K562 (cell line): Measurements from ENCODE around the gene KRTAP19-4. TPM values are rescaled to one million over a fixed set of nuclear protein-coding genes. Genes with fewer than 3 reads are reported as not detected.

ENCODE experiments used
- ATAC-seq: fragments of 200-7000 bp; cut with Tn5 transposase; 3 replicates; pipeline ENCODE4 v1.9.1; 2020; ENCODE audit warnings: moderate library complexity
- BruUV-seq: library from RNA; stranded (reverse); fragments of 400-500 nt; replicated peaks from 2 replicates; lab custom pipeline; 2021; lab: Mats Ljungman, UMichigan
- CTCF ChIA-PET: fragments of 300-600 bp; formaldehyde crosslinking; extraction: SDS; loops from one replicate; lab custom pipeline; 2021; ENCODE audit warnings: low intra/inter-chr PET ratio; lab: Yijun Ruan, JAX
- POLR2A ChIA-PET: fragments of 300-600, 350-650 bp; sonication (Branson Sonifier 250); formaldehyde crosslinking; extraction: SDS; loops from one replicate; lab custom pipeline; 2021; ENCODE audit warnings: antibody characterized with exemption, inconsistent platforms; lab: Yijun Ruan, JAX
- DNase-seq, 4 experiments: peaks; one replicate each; pipeline versions ENCODE4 v3.0.0 to v3.0.0-alpha.2; 2011 to 2018; ENCODE audit warnings: low spot score in 3 of 4, mixed read lengths in 3 of 4; ENCODE audit errors: extremely low read depth in 1 of 4
- FAIRE-seq: peaks from 2 replicates; lab custom pipeline; 2011; peaks lifted over from hg19 to GRCh38; lab: Jason Lieb, UNC
- H2AFZ ChIP-seq: 2 replicates; pipeline ENCODE4 v1.6.0; 2011; ENCODE audit warnings: low read depth, low read length, control low read depth, inconsistent platforms
- H3K27ac ChIP-seq: fragments of 200-600 bp; 3 replicates; pipeline ENCODE4 v1.8.0; 2011; ENCODE audit warnings: low read depth, mild to moderate bottlenecking, control low read depth, inconsistent platforms, low read length, moderate library complexity, mixed read lengths; ENCODE audit errors: extremely low read depth
- H3K27me3 ChIP-seq, 2 experiments: fragments of 300-600 bp in 1 of 2; 2 replicates in 1 of 2; 3 replicates in 1 of 2; pipeline versions ENCODE4 v1.6.0 to v1.8.0; 2011; ENCODE audit warnings: inconsistent platforms in 2 of 2, low read length in 2 of 2, mild to moderate bottlenecking in 1 of 2, mixed read lengths in 1 of 2, moderate library complexity in 1 of 2; ENCODE audit not compliant: control insufficient read depth in 2 of 2, insufficient read depth in 2 of 2
- H3K36me3 ChIP-seq: fragments of 300-600 bp; 3 replicates; pipeline ENCODE4 v1.8.0; 2011; ENCODE audit warnings: mild to moderate bottlenecking, low read length, inconsistent platforms; ENCODE audit not compliant: control insufficient read depth, insufficient read depth
- H3K4me1 ChIP-seq, 2 experiments: fragments of 200-600 bp in 1 of 2; replicated peaks in 1 of 2; 2 replicates in 1 of 2; 3 replicates in 1 of 2; pipeline versions ENCODE4 v1.5.1 to v1.8.0; 2011; ENCODE audit warnings: inconsistent platforms in 2 of 2, low read length in 2 of 2, mild to moderate bottlenecking in 1 of 2, mixed read lengths in 1 of 2, moderate library complexity in 1 of 2; ENCODE audit not compliant: control insufficient read depth in 2 of 2, insufficient read depth in 2 of 2
- H3K4me2 ChIP-seq: 2 replicates; pipeline ENCODE4 v1.6.1; 2011; ENCODE audit warnings: low read length, control low read depth, inconsistent platforms, mixed read lengths; ENCODE audit not compliant: insufficient read depth
- H3K4me3 ChIP-seq: fragments of 200-600 bp; sonication (generic), shearing (Covaris generic); 2 replicates; pipeline ENCODE4 v1.5.1; 2016; ENCODE audit warnings: control low read depth, inconsistent platforms
- H3K79me2 ChIP-seq: fragments of 200-600 bp; 3 replicates; pipeline ENCODE4 v1.8.0; 2011; ENCODE audit warnings: low read length, inconsistent platforms; ENCODE audit not compliant: control insufficient read depth, insufficient read depth
- H3K9ac ChIP-seq, 2 experiments: 2 replicates each; pipeline versions ENCODE4 v1.6.0 to v1.6.1; 2011; ENCODE audit warnings: low read depth in 2 of 2, low read length in 2 of 2, control low read depth in 1 of 2, inconsistent platforms in 1 of 2, mild to moderate bottlenecking in 1 of 2, mixed read lengths in 1 of 2; ENCODE audit not compliant: insufficient read depth in 1 of 2
- H3K9me1 ChIP-seq: one replicate; pipeline ENCODE4 v1.6.0; 2011; ENCODE audit warnings: inconsistent platforms, mild to moderate bottlenecking, low read length, moderate library complexity; ENCODE audit not compliant: control insufficient read depth, insufficient read depth
- H3K9me3 ChIP-seq: replicated peaks from 2 replicates; pipeline ENCODE4 v1.5.1; 2011; ENCODE audit warnings: low read depth, low read length, inconsistent platforms; ENCODE audit not compliant: control insufficient read depth, insufficient read depth
- H4K20me1 ChIP-seq: replicated peaks from 2 replicates; pipeline ENCODE4 v1.6.1; 2011; ENCODE audit warnings: low read length, inconsistent platforms, mixed read lengths; ENCODE audit not compliant: control insufficient read depth, insufficient read depth
- CREB1 ChIP-seq, 2 experiments: sonication (generic) in 1 of 2; formaldehyde crosslinking in 1 of 2; IDR thresholded peaks; 2 replicates each; pipeline versions ENCODE4 v1.6.1 to v1.8.0; 2012 to 2022; ENCODE audit warnings: inconsistent platforms in 1 of 2, mild to moderate bottlenecking in 1 of 2, missing genetic modification reagents in 1 of 2, moderate library complexity in 1 of 2
- FOSL1 ChIP-seq: fragments of 200-800 bp; sonication (Bioruptor generic); conservative IDR thresholded peaks from 2 replicates; pipeline ENCODE4 v1.6.1; 2016; ENCODE audit warnings: missing genetic modification characterization, missing compliant biosample characterization
- GATAD2B ChIP-seq: fragments of 450-650 bp; IDR thresholded peaks from 2 replicates; pipeline ENCODE4 v1.6.1; 2017; ENCODE audit warnings: mild to moderate bottlenecking, borderline replicate concordance
- HCFC1 ChIP-seq: IDR thresholded peaks from 2 replicates; pipeline ENCODE4 v1.6.1; 2012; ENCODE audit warnings: low read depth, low read length, improper control_type of control experiment
- IFI16 ChIP-seq: fragments of 250-450 bp; sonication (Bioruptor Pico); IDR thresholded peaks from 2 replicates; pipeline ENCODE4 v2.1.2; 2022; ENCODE audit warnings: mild to moderate bottlenecking, inconsistent platforms
- L3MBTL2 ChIP-seq: fragments of 450-650 bp; IDR thresholded peaks from 2 replicates; pipeline ENCODE4 v1.6.1; 2016; ENCODE audit warnings: mild to moderate bottlenecking, moderate library complexity
- MAFG ChIP-seq: fragments of 450-650 bp; conservative IDR thresholded peaks from 2 replicates; pipeline ENCODE4 v1.6.1; 2016; ENCODE audit warnings: missing genetic modification characterization, missing compliant biosample characterization
- MCM2 ChIP-seq: fragments of 450-650 bp; IDR thresholded peaks from 2 replicates; pipeline ENCODE4 v1.6.1; 2017; ENCODE audit warnings: low read depth, mild to moderate bottlenecking
- MEF2D ChIP-seq: conservative IDR thresholded peaks from 2 replicates; pipeline ENCODE4 v1.6.1; 2016; ENCODE audit warnings: low read depth, missing genetic modification characterization, missing compliant biosample characterization
- MEIS2 ChIP-seq: fragments of 450-650 bp; IDR thresholded peaks from 2 replicates; pipeline ENCODE4 v1.6.1; 2014; ENCODE audit warnings: mild to moderate bottlenecking; ENCODE audit not compliant: partially characterized antibody
- SREBF2 ChIP-seq: sonication (generic); formaldehyde crosslinking; IDR thresholded peaks from 2 replicates; pipeline ENCODE4 v1.4.0; 2020; ENCODE audit warnings: mild to moderate bottlenecking, missing genetic modification reagents
- ZNF184 ChIP-seq: sonication (generic); formaldehyde crosslinking; IDR thresholded peaks from 2 replicates; pipeline ENCODE4 v1.5.0; 2020; ENCODE audit warnings: missing genetic modification reagents
- ZNF347 ChIP-seq: fragments of 450-650 bp; formaldehyde crosslinking; IDR thresholded peaks from 2 replicates; pipeline ENCODE4 v1.4.0; 2020; ENCODE audit warnings: low read depth, mild to moderate bottlenecking, moderate library complexity
- ZNF583 ChIP-seq: fragments of 250-450 bp; sonication (Bioruptor Pico); IDR thresholded peaks from 2 replicates; pipeline ENCODE4 v1.4.0; 2020
- ZNF766 ChIP-seq: fragments of 200-800 bp; sonication (Bioruptor generic); conservative IDR thresholded peaks from 2 replicates; pipeline ENCODE4 v1.6.1; 2016; ENCODE audit warnings: missing genetic modification characterization, missing compliant biosample characterization
- WGBS: fragments of 100-300 bp; shearing (Covaris generic); methylation state at CpG from one replicate; pipeline ENCODE4 v1.1.6; 2016; ENCODE audit warnings: low coverage, mixed read lengths; ENCODE audit not compliant: insufficient coverage; ENCODE audit errors: missing lambda C conversion rate; 5-methylcytosine and 5-hydroxymethylcytosine counted together
- in situ Hi-C: fragments of 300-500 bp; cut with MboI; formaldehyde crosslinking; loops from 4 replicates; pipeline ENCODE4 v1.15.0; 2018; ENCODE audit warnings: inconsistent platforms, mixed read lengths
- intact Hi-C: fragments of 100-400 bp; cut with micrococcal nuclease; formaldehyde crosslinking; loops from 2 replicates; pipeline ENCODE4 v1.14.2; 2022
- polyA plus RNA-seq, 8 experiments: library from polyadenylated mRNA; depleted of rRNA in 4 of 8; stranded (reverse) in 5 of 8; unstranded in 3 of 8; fragments of >200 nt; fragmentation: Nextera tagmentation in 2 of 8; fragmentation: Illumina TruSeq in 1 of 8; extraction: Ambion mirVana in 2 of 8; extraction: Trizol in 1 of 8; gene quantifications; 2 replicates each; pipeline versions ENCODE4 v1.2.1 to v1.2.3, GENCODE V29; 2011 to 2014; ENCODE audit warnings: inconsistent platforms in 1 of 8, missing spikeins in 1 of 8
- total RNA-seq, 7 experiments: library from RNA; depleted of rRNA in 6 of 7; stranded (reverse); fragments of >200 nt in 6 of 7; fragmentation: Illumina TruSeq in 2 of 7; extraction: Trizol in 2 of 7; gene quantifications; 2 replicates each; pipeline versions ENCODE4 v1.2.1 to v1.2.3, GENCODE V29; 2011 to 2021; ENCODE audit warnings: low replicate concordance in 1 of 7
- TF ChIP-seq, protein P1 (sequence below): IDR thresholded peaks from 2 replicates; pipeline ENCODE4 v1.6.1; 2012; ENCODE audit warnings: low read depth, low read length, improper control_type of control experiment, borderline replicate concordance
- TF ChIP-seq, protein P2 (sequence below): sonication (generic); formaldehyde crosslinking; IDR thresholded peaks from 2 replicates; pipeline ENCODE4 v1.8.0; 2022; ENCODE audit warnings: mild to moderate bottlenecking, missing genetic modification reagents
- TF ChIP-seq, protein P3 (sequence below): fragments of 450-650 bp; IDR thresholded peaks from 2 replicates; pipeline ENCODE4 v1.6.1; 2016; ENCODE audit warnings: missing biosample characterization, missing genetic modification characterization

The KRTAP19-4 gene
- total and polyA plus RNA-seq, 9 of the 15 experiments (the other 6 are each of a cell fraction or from before 2014, with no cell fraction given): not detected

DNA sequence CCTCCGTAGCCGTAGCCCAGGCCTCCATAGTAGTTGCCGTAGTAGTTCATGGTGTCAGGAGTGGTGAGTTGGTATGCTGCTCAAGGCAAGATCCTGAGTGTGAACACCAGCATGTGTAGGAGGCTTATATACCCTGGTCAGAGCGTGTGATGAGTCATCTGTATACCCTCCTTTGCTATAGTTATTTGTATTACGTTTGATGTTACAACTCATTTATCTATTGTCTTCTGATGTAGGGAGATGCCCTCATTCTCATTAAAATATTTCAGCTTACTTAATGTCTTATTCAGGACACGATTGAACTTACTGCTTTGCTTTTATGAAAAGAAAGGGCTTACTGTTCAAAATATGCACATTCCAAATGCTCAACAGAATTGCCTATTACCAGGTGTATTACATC lies 5.1 kb upstream of the KRTAP19-4 start, which contains the start of gene KRTAP19-5:
TSS of gene KRTAP19-5 (minus strand) at position 101 of the 400 bp plus-strand sequence. CDS start at position 50, 51 bp downstream.
- H3K79me2 ChIP-seq: no peaks in the 10 kb centered on the region
- H4K20me1 ChIP-seq: no peaks in the 10 kb centered on the region
- no peak within 1 kb of the TSS for H3K4me3 ChIP-seq
- no peak for TF ChIP-seq SREBF2 (CRISPR knock-in tag)
- TF ChIP-seq, protein P1, sequence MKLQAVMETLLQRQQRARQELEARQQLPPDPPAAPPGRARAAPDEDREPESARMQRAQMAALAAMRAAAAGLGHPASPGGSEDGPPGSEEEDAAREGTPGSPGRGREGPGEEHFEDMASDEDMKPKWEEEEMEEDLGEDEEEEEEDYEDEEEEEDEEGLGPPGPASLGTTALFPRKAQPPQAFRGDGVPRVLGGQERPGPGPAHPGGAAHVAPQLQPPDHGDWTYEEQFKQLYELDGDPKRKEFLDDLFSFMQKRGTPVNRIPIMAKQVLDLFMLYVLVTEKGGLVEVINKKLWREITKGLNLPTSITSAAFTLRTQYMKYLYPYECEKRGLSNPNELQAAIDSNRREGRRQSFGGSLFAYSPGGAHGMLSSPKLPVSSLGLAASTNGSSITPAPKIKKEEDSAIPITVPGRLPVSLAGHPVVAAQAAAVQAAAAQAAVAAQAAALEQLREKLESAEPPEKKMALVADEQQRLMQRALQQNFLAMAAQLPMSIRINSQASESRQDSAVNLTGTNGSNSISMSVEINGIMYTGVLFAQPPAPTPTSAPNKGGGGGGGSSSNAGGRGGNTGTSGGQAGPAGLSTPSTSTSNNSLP: no peak
- TF ChIP-seq GATAD2B: no peak
- no peak for TF ChIP-seq MEF2D (tag)
- TF ChIP-seq, protein P2, sequence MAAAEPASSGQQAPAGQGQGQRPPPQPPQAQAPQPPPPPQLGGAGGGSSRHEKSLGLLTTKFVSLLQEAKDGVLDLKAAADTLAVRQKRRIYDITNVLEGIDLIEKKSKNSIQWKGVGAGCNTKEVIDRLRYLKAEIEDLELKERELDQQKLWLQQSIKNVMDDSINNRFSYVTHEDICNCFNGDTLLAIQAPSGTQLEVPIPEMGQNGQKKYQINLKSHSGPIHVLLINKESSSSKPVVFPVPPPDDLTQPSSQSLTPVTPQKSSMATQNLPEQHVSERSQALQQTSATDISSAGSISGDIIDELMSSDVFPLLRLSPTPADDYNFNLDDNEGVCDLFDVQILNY: no peak
- no peak for TF ChIP-seq HCFC1
- no peak for TF ChIP-seq ZNF347 (CRISPR knock-in tag)
- TF ChIP-seq MAFG (tag): no peak
- TF ChIP-seq L3MBTL2: no peak
- TF ChIP-seq ZNF583 (CRISPR knock-in tag): no peak
- no peak for TF ChIP-seq MEIS2
- no peak for TF ChIP-seq MCM2
- TF ChIP-seq IFI16 (CRISPR knock-in tag): no peak
- no peak for TF ChIP-seq ZNF766 (CRISPR knock-in tag)
- TF ChIP-seq FOSL1 (tag): no peak
- TF ChIP-seq, protein P3, sequence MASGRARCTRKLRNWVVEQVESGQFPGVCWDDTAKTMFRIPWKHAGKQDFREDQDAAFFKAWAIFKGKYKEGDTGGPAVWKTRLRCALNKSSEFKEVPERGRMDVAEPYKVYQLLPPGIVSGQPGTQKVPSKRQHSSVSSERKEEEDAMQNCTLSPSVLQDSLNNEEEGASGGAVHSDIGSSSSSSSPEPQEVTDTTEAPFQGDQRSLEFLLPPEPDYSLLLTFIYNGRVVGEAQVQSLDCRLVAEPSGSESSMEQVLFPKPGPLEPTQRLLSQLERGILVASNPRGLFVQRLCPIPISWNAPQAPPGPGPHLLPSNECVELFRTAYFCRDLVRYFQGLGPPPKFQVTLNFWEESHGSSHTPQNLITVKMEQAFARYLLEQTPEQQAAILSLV: no peak
- no peak for TF ChIP-seq CREB1 (IDR thresholded peaks at IDR 0.05)
- no peak for TF ChIP-seq CREB1 (CRISPR knock-in tag; IDR thresholded peaks at IDR 0.05)
- no peak for TF ChIP-seq ZNF184
- in situ Hi-C loops (no loop called here), intact Hi-C loops (loop anchor here (10.0 kb wide), 1 partner anchor 243 kb away; the partner anchor contains the start of gene KRTAP21-2)
- no peaks in the 10 kb centered on the region for H3K36me3 ChIP-seq
- WGBS: 0% methylated on average over 6 of the region's 6 CpGs
- ATAC-seq: no peak
- H2AFZ ChIP-seq: no peak within 1 kb of the TSS
- H3K9ac ChIP-seq: no peak within 1 kb of the TSS
- no peak for FAIRE-seq
- no peak for DNase-seq
- no peaks in the 10 kb centered on the region for H3K27me3 ChIP-seq
- no peak within 1 kb of the TSS for H3K27ac ChIP-seq
- POLR2A ChIA-PET: no interaction called here
- no TSS peak for BruUV-seq
- no peaks in the 10 kb centered on the region for H3K9me3 ChIP-seq
- no peaks in the 10 kb centered on the region for H3K4me1 ChIP-seq
- H3K9me1 ChIP-seq: no peaks in the 10 kb centered on the region
- no peak within 1 kb of the TSS for H3K4me2 ChIP-seq
- CTCF ChIA-PET: no interaction called here
